ENCODE data around the gene GKAP1.
A peak's percentile ranks its signal among the peaks of the same experiment; 100 is the strongest.
"Not testable (repeated sequence)": the region's sequence is repeated elsewhere in the genome, so short reads cannot be mapped to it uniquely, and the experiment has no call there.

The GKAP1 gene

GRCh38 chr9:83706676-83707517 lies 110.7 kb downstream of the GKAP1 start:
- peak; percentile 37 for ATAC-seq
- TF ChIP-seq SNAI2 (CRISPR knock-in tag; IDR thresholded peaks at IDR 0.05) (no peak), TCF4 (CRISPR knock-in tag; IDR thresholded peaks at IDR 0.05; ENCODE audit: borderline replicate concordance) (no peak), PPARA (CRISPR knock-in tag; IDR thresholded peaks at IDR 0.05; ENCODE audit: borderline replicate concordance) (no peak), OSR1 (CRISPR knock-in tag; IDR thresholded peaks at IDR 0.05) (no peak)

- not testable (repeated sequence) for ATAC-seq
These were observed 112.3 kb downstream of the GKAP1 start for GRCh38 chr9:83705219-83705651.

GRCh38 chr9:83701769-83702168 lies 115.8 kb downstream of the GKAP1 start:
- ATAC-seq: no peak
- TF ChIP-seq ARNTL (CRISPR knock-in tag; IDR thresholded peaks at IDR 0.05; ENCODE audit: borderline replicate concordance, low read depth): no peak
- TF ChIP-seq PATZ1 (CRISPR knock-in tag; IDR thresholded peaks at IDR 0.05; ENCODE audit: borderline replicate concordance): no peak
- TF ChIP-seq CREB5 (CRISPR knock-in tag; IDR thresholded peaks at IDR 0.05; ENCODE audit: low read depth): no peak
- TF ChIP-seq ZFP3 (CRISPR knock-in tag; IDR thresholded peaks at IDR 0.05): no peak
- TF ChIP-seq TCF4 (CRISPR knock-in tag; IDR thresholded peaks at IDR 0.05; ENCODE audit: borderline replicate concordance): no peak

- TF ChIP-seq ZNF70 (CRISPR knock-in tag; IDR thresholded peaks at IDR 0.05) (no peak), TSHZ2 (CRISPR knock-in tag; IDR thresholded peaks at IDR 0.05) (no peak), TCF4 (CRISPR knock-in tag; IDR thresholded peaks at IDR 0.05; ENCODE audit: borderline replicate concordance) (no peak), RARB (CRISPR knock-in tag; IDR thresholded peaks at IDR 0.05) (no peak), ARNTL (CRISPR knock-in tag; IDR thresholded peaks at IDR 0.05; ENCODE audit: borderline replicate concordance, low read depth) (no peak), ZFP30 (CRISPR knock-in tag; IDR thresholded peaks at IDR 0.05) (no peak), ISL1 (CRISPR knock-in tag; IDR thresholded peaks at IDR 0.05) (no peak), GLIS3 (CRISPR knock-in tag; IDR thresholded peaks at IDR 0.05) (no peak), ZNF565 (CRISPR knock-in tag; conservative IDR thresholded peaks at IDR 0.05; ENCODE audit: low read depth) (no peak), BACH2 (CRISPR knock-in tag; IDR thresholded peaks at IDR 0.05; ENCODE audit: borderline replicate concordance) (no peak), CSDC2 (CRISPR knock-in tag; IDR thresholded peaks at IDR 0.05) (no peak)
- no peak for ATAC-seq
These were observed 116.3 kb downstream of the GKAP1 start for GRCh38 chr9:83701286-83701685.

- ATAC-seq: no peak
- TF ChIP-seq ZFP3 (CRISPR knock-in tag; IDR thresholded peaks at IDR 0.05) (no peak), ZFP30 (CRISPR knock-in tag; IDR thresholded peaks at IDR 0.05) (no peak)
These were observed 118.0 kb downstream of the GKAP1 start for GRCh38 chr9:83699615-83700014.

GRCh38 chr9:83698976-83699585 lies 118.5 kb downstream of the GKAP1 start:
- TF ChIP-seq CSRNP3 (CRISPR knock-in tag; IDR thresholded peaks at IDR 0.05) (no peak), POU6F1 (CRISPR knock-in tag; IDR thresholded peaks at IDR 0.05; ENCODE audit: borderline replicate concordance, low read depth) (no peak), RARB (CRISPR knock-in tag; IDR thresholded peaks at IDR 0.05) (no peak), OSR1 (CRISPR knock-in tag; IDR thresholded peaks at IDR 0.05) (no peak), TSHZ2 (CRISPR knock-in tag; IDR thresholded peaks at IDR 0.05) (no peak)
- ATAC-seq: no peak

Data from SK-N-SH treated with all-trans-retinoic acid at 6 μM for 48 hours (cell line).